ENCODE measurements around the gene UCP1.
A peak's percentile ranks its signal among the peaks of the same experiment; 100 is the strongest.
"Not testable (repeated sequence)": the region's sequence is repeated elsewhere in the genome, so short reads cannot be mapped to it uniquely, and the experiment has no call there.

The UCP1 gene

DNA sequence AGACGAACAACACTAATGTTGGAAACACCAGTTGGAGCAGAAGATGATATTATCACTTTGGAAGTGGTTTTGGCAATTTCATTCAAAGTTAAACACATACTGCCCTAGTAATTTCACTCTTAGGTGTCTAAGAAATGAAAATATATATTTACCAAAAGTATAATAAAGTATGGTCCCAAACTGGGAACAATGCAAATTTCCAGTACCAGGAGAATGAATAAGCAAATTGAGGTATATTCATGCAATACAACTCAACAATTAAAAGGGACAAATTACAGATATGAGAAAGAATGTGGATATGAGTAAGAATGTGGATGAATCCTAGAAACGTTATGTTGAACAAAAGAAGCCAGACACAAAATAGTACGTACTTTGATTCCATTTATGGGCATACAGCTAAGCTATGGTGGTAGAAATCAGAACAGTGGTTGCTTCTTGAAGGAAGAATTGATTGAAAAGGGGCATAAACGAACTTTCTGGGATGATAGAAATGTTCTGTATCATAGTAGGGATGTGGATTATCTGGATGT is 34.7 kb downstream of the UCP1 start:
- no peak for DNase-seq

DNA sequence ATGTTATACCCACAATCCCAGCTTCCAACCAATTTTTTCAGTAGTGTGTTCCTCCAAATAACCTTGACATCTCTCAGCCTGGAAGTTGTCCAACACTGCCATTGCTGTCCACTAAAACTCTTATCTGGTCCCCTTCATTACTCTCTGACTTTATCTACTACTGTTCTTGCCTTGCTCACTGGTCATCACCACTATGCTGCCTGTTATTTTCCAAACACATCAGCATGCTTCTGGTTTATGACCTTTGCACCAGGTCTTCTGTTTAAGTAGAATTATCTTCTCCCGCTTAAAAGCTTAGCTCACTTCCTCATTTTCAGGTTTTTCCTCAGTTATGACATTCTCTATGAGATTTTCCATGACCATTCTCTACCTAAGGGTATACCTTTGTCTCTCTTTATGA is 39.3 kb downstream of the UCP1 start:
- no peak for DNase-seq

DNA sequence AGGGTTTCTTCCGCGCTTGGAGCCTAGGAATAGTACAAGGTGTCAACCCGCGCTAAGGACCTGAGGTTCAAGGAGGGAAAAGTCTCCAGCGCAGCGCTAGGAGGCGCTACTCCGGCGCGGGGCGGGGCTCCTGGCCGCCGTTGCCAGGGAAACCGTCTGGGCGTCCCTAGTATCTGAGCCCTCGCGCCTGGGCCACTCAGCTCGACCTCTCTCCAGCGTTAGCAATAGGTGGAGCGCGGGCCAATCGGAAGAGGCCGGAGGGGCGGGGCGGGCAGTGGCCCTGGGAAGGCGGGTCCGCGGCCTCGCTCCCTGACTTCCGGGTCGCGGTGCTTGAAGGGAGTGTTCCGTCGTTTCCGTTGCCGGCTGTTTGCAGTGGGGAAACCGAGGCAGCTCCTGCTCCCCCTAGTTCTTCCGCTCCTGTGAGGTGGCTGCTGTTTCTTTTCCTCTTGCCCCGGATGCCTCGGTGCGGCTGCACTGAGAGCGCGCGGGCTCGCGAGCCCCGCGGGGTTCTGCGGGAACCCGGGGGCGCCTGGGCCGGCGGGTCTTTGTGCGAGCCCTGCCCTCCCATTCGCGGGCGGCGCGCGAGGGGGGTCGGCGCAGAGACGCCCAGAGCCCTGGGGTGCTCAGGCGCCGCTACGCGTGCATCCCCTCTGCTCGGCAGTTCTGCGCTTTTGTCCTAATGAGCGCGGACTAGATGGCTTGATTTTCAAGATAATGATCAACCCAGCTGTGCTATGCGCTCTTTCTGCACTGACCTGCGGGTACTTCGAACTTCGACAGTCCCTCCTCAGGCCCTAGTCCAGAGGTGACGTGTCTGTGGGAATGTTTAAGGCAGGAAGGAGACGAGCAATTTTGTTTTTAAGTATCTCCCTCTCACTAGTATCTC is 44.7 kb downstream of the UCP1 start, which contains the start of gene ELMOD2:
ELMOD2 (plus strand) TSS at position 312 of the 886 bp plus-strand sequence. CDS start 1,261 bp downstream, outside the sequence.
- DNase-seq, result peak; percentile 99

DNA sequence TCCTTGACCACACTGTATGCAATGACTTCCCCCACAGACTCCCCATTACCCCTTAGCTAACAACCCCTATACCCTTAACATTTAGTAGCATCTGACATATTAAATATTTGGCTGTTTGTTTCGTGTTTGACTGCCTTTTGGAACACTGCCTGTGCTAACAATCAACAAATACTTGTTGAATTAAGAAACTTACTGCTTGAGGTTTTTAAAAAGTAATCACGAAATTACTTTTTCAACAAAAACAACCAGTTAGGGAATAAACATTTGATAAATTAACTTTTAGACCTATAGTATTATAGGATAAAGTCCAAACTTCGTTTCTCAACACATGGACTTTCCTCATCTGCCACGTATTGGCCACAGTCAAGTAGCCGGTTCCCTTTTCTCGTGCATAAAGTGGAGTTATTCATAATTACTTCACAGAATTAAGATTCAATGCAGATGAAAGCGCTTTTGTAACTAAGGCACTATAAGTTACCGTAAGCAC is 45.3 kb downstream of the UCP1 start:
- no peak for DNase-seq

- DNase-seq, result peak; percentile 82
Observed at GRCh38 chr4:140515423-140515822, 53.3 kb downstream of the UCP1 start.

DNA sequence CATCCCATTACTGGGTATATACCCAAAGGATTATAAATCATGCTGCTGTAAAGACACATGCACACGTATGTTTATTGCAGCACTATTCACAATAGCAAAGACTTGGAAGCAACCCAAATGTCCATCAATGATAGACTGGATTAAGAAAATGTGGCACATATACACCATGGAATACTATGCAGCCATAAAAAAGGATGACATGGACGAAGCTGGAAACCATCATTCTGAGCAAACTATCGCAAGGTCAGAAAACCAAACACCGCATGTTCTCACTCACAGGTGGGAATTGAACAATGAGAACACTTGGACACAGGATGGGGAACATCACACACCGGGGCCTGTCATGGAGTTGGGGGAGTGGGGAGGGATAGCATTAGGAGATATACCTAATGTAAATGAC is 55.0 kb downstream of the UCP1 start:
- DNase-seq, result not testable (repeated sequence)
